ENCODE results near the gene CDKN2A. TPM values are rescaled to one million over a fixed set of nuclear protein-coding genes. Genes with fewer than 3 reads are reported as not detected.

Gene CDKN2A
- total and polyA plus RNA-seq, 4 donors = 0.11 to 0.80 (median 0.40) TPM; not detected in 1

- Histone ChIP-seq H3K4me1 (ENCODE audit: control insufficient read depth, insufficient read depth, low read length) (no peaks in the 10 kb centered on the region), H3K27me3 (ENCODE audit: control insufficient read depth, insufficient read depth, low read length) (no peaks in the 10 kb centered on the region), H3K4me3 (ENCODE audit: low read depth, low read length) (no peak overlapping the region), H3K27ac (ENCODE audit: low read depth, low read length) (no peak overlapping the region), H3K36me3 (ENCODE audit: control insufficient read depth, insufficient read depth, low read length) (no peaks in the 10 kb centered on the region), H3K9me3 (ENCODE audit: control insufficient read depth, insufficient read depth, low read length) (no peaks in the 10 kb centered on the region)
- DNase-seq (ENCODE audit: low read depth in 4 of 6, low spot score in 6 of 6) = peak in 1 of 6 donors; percentile 45
- 85% methylated on average over 3 of the region's 8 CpGs for WGBS (ENCODE audit: insufficient coverage)
Observed at GRCh38 chr9:22033012-22033630, 38.9 kb upstream of the CDKN2A start.

- Histone ChIP-seq H3K4me1 (ENCODE audit: control insufficient read depth, insufficient read depth, low read length) (no peaks in the 10 kb centered on the region), H3K36me3 (ENCODE audit: control insufficient read depth, insufficient read depth, low read length) (no peaks in the 10 kb centered on the region), H3K27ac (ENCODE audit: low read depth, low read length) (no peak overlapping the region), H3K4me3 (ENCODE audit: low read depth, low read length) (no peak overlapping the region), H3K27me3 (ENCODE audit: control insufficient read depth, insufficient read depth, low read length) (no peaks in the 10 kb centered on the region), H3K9me3 (ENCODE audit: control insufficient read depth, insufficient read depth, low read length) (no peaks in the 10 kb centered on the region)
- 67% methylated on average over 1 of the region's 4 CpGs for WGBS (ENCODE audit: insufficient coverage)
- no peak for DNase-seq (ENCODE audit: low read depth in 4 of 6, low spot score in 6 of 6)
Observed at GRCh38 chr9:22031655-22032411, 37.6 kb upstream of the CDKN2A start.

DNA sequence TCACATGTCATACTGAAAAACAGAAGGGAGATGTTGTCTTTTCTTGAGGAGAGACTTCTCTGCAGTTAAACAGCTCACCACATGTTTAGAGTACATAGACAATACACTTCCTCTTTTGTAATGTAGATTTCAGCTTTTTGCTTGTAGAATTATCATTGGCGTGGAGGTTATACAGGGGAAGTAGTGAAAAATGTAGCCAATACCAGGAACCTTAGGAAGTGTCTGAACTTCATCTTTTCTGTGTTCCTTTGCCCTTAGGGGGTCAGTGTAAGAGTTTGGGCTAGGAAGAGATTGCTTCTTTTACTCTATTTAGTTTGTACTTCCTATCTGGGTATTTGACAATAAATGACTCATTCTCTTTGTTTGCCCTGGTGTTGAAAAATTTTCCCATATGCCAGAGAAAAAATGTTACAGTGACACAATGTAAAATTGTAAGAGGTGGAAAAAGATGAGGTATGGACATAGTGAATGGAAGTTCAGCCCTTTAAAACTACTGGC lies 36.0 kb upstream of the CDKN2A start:
- no peaks in the 10 kb centered on the region for H3K36me3 ChIP-seq (ENCODE audit: control insufficient read depth, insufficient read depth, low read length)
- WGBS (ENCODE audit: insufficient coverage) = no CpG with 5 or more reads among the region's 1 CpG
- no peak overlapping the region for H3K27ac ChIP-seq (ENCODE audit: low read depth, low read length)
- no peak for DNase-seq (ENCODE audit: low read depth in 4 of 6, low spot score in 6 of 6)
- H3K4me1 ChIP-seq (ENCODE audit: control insufficient read depth, insufficient read depth, low read length) = no peaks in the 10 kb centered on the region
- H3K4me3 ChIP-seq (ENCODE audit: low read depth, low read length) = no peak overlapping the region
- H3K27me3 ChIP-seq (ENCODE audit: control insufficient read depth, insufficient read depth, low read length) = no peaks in the 10 kb centered on the region
- no peaks in the 10 kb centered on the region for H3K9me3 ChIP-seq (ENCODE audit: control insufficient read depth, insufficient read depth, low read length)

DNA sequence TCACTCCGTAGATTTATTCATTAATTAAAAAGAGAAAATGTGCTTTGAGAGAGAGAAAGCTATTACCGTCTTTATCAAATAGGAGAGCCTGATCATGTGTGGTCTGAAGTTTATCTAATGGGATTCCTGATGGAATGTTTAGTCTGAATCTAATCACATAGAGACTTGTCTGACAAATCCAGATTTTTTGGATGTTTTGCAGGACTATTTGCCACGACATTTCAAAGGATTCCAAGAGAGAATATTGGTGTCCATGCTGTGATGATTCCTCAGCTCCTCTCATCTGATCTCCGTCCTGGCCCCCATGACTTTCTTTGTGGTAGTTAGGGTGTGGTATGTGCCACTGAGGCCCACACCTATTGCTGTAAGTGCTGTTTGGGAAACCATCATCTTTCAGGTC lies 35.0 kb upstream of the CDKN2A start:
- Histone ChIP-seq H3K4me1 (ENCODE audit: control insufficient read depth, insufficient read depth, low read length) (no peaks in the 10 kb centered on the region), H3K27ac (ENCODE audit: low read depth, low read length) (no peak overlapping the region), H3K4me3 (ENCODE audit: low read depth, low read length) (no peak overlapping the region), H3K36me3 (ENCODE audit: control insufficient read depth, insufficient read depth, low read length) (no peaks in the 10 kb centered on the region), H3K27me3 (ENCODE audit: control insufficient read depth, insufficient read depth, low read length) (no peaks in the 10 kb centered on the region), H3K9me3 (ENCODE audit: control insufficient read depth, insufficient read depth, low read length) (no peaks in the 10 kb centered on the region)
- DNase-seq (ENCODE audit: low read depth in 4 of 6, low spot score in 6 of 6) = no peak
- WGBS (ENCODE audit: insufficient coverage) = 72% methylated on average over 2 of the region's 4 CpGs

DNA sequence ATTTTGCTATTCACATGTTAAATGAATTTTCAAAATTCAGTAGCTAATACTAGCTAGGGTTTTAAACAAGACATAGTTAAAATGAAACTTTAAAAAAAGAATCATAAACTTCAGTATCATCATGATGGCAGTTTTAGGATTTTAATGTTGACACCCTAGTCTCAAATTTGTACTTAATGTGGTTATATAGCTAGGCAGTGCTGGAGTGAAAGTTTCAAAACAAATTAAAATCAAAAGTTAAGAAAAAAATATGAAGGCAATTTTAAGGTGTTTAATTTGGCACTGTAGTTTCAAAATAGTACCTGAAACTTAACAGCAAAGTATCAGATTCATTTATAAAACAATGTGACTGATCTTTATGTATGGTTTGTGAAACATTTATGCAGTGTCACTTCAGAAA lies 34.2 kb upstream of the CDKN2A start:
- Histone ChIP-seq H3K9me3 (ENCODE audit: control insufficient read depth, insufficient read depth, low read length) (no peaks in the 10 kb centered on the region), H3K4me1 (ENCODE audit: control insufficient read depth, insufficient read depth, low read length) (no peaks in the 10 kb centered on the region), H3K27ac (ENCODE audit: low read depth, low read length) (no peak overlapping the region), H3K27me3 (ENCODE audit: control insufficient read depth, insufficient read depth, low read length) (no peaks in the 10 kb centered on the region), H3K36me3 (ENCODE audit: control insufficient read depth, insufficient read depth, low read length) (no peaks in the 10 kb centered on the region), H3K4me3 (ENCODE audit: low read depth, low read length) (no peak overlapping the region)
- no peak for DNase-seq (ENCODE audit: low read depth in 4 of 6, low spot score in 6 of 6)

DNA sequence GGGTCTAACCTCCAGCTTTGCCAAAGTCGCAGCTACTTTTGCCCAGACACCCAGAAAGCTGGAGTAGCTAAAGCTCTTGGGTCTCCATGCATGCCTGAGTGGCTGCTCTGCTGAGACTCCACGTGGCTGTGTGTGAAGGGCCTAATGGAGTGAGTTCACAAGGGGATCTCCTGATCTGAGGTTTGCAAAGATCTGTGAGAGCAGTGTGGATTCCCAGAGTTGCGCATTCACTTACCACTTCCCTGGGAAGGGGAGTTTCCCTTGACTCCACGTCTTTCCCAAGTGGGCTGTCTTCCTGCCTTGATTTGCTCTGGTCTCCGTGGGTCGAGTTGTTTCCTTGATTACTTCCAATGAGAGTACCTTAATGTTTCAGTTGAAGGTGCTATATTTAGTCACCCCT lies 32.5 kb upstream of the CDKN2A start:
- WGBS (ENCODE audit: insufficient coverage) = 61% methylated on average over 2 of the region's 6 CpGs
- no peaks in the 10 kb centered on the region for H3K4me1 ChIP-seq (ENCODE audit: control insufficient read depth, insufficient read depth, low read length)
- no peak overlapping the region for H3K4me3 ChIP-seq (ENCODE audit: low read depth, low read length)
- no peaks in the 10 kb centered on the region for H3K36me3 ChIP-seq (ENCODE audit: control insufficient read depth, insufficient read depth, low read length)
- H3K27me3 ChIP-seq (ENCODE audit: control insufficient read depth, insufficient read depth, low read length) = no peaks in the 10 kb centered on the region
- no peaks in the 10 kb centered on the region for H3K9me3 ChIP-seq (ENCODE audit: control insufficient read depth, insufficient read depth, low read length)
- DNase-seq (ENCODE audit: low read depth in 4 of 6, low spot score in 6 of 6) = no peak
- H3K27ac ChIP-seq (ENCODE audit: low read depth, low read length) = no peak overlapping the region

DNA sequence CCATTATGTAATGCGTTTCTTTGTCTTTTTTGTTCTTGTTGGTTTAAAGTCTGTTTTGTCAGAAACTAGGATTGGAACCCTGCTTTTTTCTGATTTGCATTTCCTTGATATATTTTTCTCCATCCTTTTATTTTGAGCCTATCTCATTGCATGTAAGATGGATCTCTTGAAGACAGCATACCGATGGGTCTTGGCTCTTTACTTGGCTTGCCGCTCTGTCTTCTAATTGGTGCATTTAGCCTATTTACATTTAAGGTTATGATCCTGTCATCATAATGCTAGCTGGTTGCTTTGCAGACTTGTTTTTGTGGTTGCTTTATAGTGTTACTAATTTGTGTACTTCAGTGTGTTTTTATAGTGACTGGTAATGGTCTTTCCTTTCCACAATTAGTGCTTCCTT lies 28.2 kb upstream of the CDKN2A start:
- H3K36me3 ChIP-seq (ENCODE audit: control insufficient read depth, insufficient read depth, low read length) = no peaks in the 10 kb centered on the region
- no CpG with 5 or more reads among the region's 3 CpGs for WGBS (ENCODE audit: insufficient coverage)
- no peak overlapping the region for H3K4me3 ChIP-seq (ENCODE audit: low read depth, low read length)
- H3K9me3 ChIP-seq (ENCODE audit: control insufficient read depth, insufficient read depth, low read length) = no peaks in the 10 kb centered on the region
- DNase-seq (ENCODE audit: low read depth in 4 of 6, low spot score in 6 of 6) = no peak
- H3K4me1 ChIP-seq (ENCODE audit: control insufficient read depth, insufficient read depth, low read length) = no peaks in the 10 kb centered on the region
- H3K27me3 ChIP-seq (ENCODE audit: control insufficient read depth, insufficient read depth, low read length) = no peaks in the 10 kb centered on the region
- H3K27ac ChIP-seq (ENCODE audit: low read depth, low read length) = no peak overlapping the region

DNA sequence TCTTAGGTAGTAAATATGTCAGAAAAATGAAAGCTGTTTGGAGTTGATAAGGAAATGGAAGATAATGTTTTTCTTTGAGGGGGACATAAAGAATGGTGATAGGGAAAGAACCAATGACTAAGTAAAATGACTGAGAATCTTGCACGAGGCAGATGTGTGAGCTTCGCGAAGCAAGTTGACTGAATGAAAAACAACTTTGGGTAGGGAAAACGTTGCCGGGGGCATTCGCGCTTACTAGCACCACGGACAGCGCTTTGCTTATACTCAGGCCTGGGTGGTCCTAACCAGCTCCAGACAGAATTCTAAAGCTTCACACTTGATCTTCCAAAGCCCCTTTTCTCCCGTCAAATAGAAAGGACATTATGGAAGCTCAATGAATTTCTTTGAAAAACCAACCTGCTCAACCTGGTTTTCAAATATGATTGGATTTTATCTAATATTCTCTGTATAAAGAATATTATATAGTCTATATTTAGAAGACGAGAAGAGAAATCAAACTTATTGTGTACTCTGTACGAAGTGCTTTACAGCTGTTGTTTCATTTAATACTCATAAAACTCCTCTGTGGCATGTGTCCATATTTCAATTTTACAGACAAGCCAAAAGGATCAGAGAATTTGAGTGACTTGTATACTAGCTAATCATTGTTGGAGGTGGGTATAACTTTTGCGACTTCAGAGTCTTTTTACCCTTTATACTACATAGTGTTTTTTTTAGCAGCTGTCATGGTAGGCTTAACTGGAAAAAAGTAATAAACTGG lies 16.9 kb upstream of the CDKN2A start:
- peak in 2 of 6 donors; percentile 28 to 65 for DNase-seq (ENCODE audit: low read depth in 4 of 6, low spot score in 6 of 6)
- Histone ChIP-seq H3K27ac (ENCODE audit: low read depth, low read length) (no peak overlapping the region), H3K4me3 (ENCODE audit: low read depth, low read length) (no peak overlapping the region), H3K4me1 (ENCODE audit: control insufficient read depth, insufficient read depth, low read length) (peaks cover 13% of the 10 kb centered on the region), H3K27me3 (ENCODE audit: control insufficient read depth, insufficient read depth, low read length) (peaks cover 63% of the 10 kb centered on the region), H3K36me3 (ENCODE audit: control insufficient read depth, insufficient read depth, low read length) (no peaks in the 10 kb centered on the region), H3K9me3 (ENCODE audit: control insufficient read depth, insufficient read depth, low read length) (peaks cover 2% of the 10 kb centered on the region)
- WGBS (ENCODE audit: insufficient coverage) = 3% methylated on average over 9 of the region's 13 CpGs

- Histone ChIP-seq H3K9me3 (ENCODE audit: control insufficient read depth, insufficient read depth, low read length) (peaks cover 2% of the 10 kb centered on the region), H3K4me3 (ENCODE audit: low read depth, low read length) (peak overlapping the region; percentile 66), H3K4me1 (ENCODE audit: control insufficient read depth, insufficient read depth, low read length) (peaks cover 18% of the 10 kb centered on the region), H3K27ac (ENCODE audit: low read depth, low read length) (no peak overlapping the region), H3K36me3 (ENCODE audit: control insufficient read depth, insufficient read depth, low read length) (no peaks in the 10 kb centered on the region), H3K27me3 (ENCODE audit: control insufficient read depth, insufficient read depth, low read length) (peaks cover 79% of the 10 kb centered on the region)
- 6% methylated on average over 6 of the region's 6 CpGs for WGBS (ENCODE audit: insufficient coverage)
- DNase-seq (ENCODE audit: low read depth in 4 of 6, low spot score in 6 of 6) = no peak
Observed at GRCh38 chr9:22009506-22009867, 15.3 kb upstream of the CDKN2A start.

All from spinal cord (tissue), 10 donors.